K562 (cell line): Measurements from ENCODE around the gene SIRT7. TPM values are rescaled to one million over a fixed set of nuclear protein-coding genes. Genes with fewer than 3 reads are reported as not detected.

Experiments
- BRCA1 ChIP-seq, 2 experiments: fragments of 450-650 bp in 1 of 2; sonication (generic) in 1 of 2; formaldehyde crosslinking in 1 of 2; IDR thresholded peaks; 2 replicates each; pipeline versions ENCODE4 v1.5.0 to v1.6.1; 2017 to 2020; ENCODE audit warnings: mild to moderate bottlenecking in 1 of 2, missing genetic modification reagents in 1 of 2
- HMG20A ChIP-seq: fragments of 450-650 bp; formaldehyde crosslinking; conservative IDR thresholded peaks from 2 replicates; pipeline ENCODE4 v1.4.0; 2020; ENCODE audit warnings: mild to moderate bottlenecking, mixed read lengths
- MCM2 ChIP-seq: fragments of 450-650 bp; IDR thresholded peaks from 2 replicates; pipeline ENCODE4 v1.6.1; 2017; ENCODE audit warnings: low read depth, mild to moderate bottlenecking
- MITF ChIP-seq: IDR thresholded peaks from 2 replicates; pipeline ENCODE4 v1.6.1; 2014; ENCODE audit warnings: antibody characterized with exemption
- MNT ChIP-seq, 2 experiments: fragments of 450-650 bp; conservative IDR thresholded peaks; 2 replicates each; pipeline ENCODE4 v1.6.1; 2017; ENCODE audit warnings: mild to moderate bottlenecking in 2 of 2, moderate library complexity in 2 of 2
- NCOA1 ChIP-seq: fragments of 450-650 bp; IDR thresholded peaks from 2 replicates; pipeline ENCODE4 v1.6.1; 2016; ENCODE audit warnings: low read depth
- RCOR1 ChIP-seq, 2 experiments: IDR thresholded peaks; 2 replicates each; pipeline ENCODE4 v1.6.1; 2012; ENCODE audit warnings: low read depth in 2 of 2, low read length in 2 of 2, borderline replicate concordance in 1 of 2, improper control_type of control experiment in 1 of 2
- ZBTB11 ChIP-seq, 3 experiments: fragments of 200-800 bp in 1 of 3; fragments of 250-450 bp in 1 of 3; fragments of 450-650 bp in 1 of 3; sonication (Bioruptor Pico) in 1 of 3; sonication (Bioruptor generic) in 1 of 3; formaldehyde crosslinking in 1 of 3; IDR thresholded peaks; 2 replicates each; pipeline versions ENCODE4 v1.6.1 to v1.8.0; 2016 to 2022; ENCODE audit warnings: mild to moderate bottlenecking in 2 of 3, missing genetic modification characterization in 2 of 3, missing compliant biosample characterization in 1 of 3, moderate library complexity in 1 of 3
- ZBTB7A ChIP-seq: IDR thresholded peaks from 2 replicates; pipeline ENCODE4 v1.6.1; 2011; ENCODE audit warnings: low read depth, mild to moderate bottlenecking, low read length, moderate library complexity, borderline replicate concordance; ENCODE audit not compliant: control insufficient read depth
- ZEB2 ChIP-seq: fragments of 450-650 bp; IDR thresholded peaks from 2 replicates; pipeline ENCODE4 v1.6.1; 2016
- ZMIZ1 ChIP-seq, 2 experiments: fragments of 150-350 bp in 1 of 2; IDR thresholded peaks; 2 replicates each; pipeline ENCODE4 v1.6.1; 2012 to 2016; ENCODE audit warnings: low read depth in 2 of 2, low read length in 2 of 2, mild to moderate bottlenecking in 1 of 2, moderate library complexity in 1 of 2
- ZNF143 ChIP-seq: sonication (generic); formaldehyde crosslinking; IDR thresholded peaks from 2 replicates; pipeline ENCODE4 v1.9.0; 2022; ENCODE audit warnings: mild to moderate bottlenecking, missing genetic modification reagents
- ZNF507 ChIP-seq: conservative IDR thresholded peaks from 2 replicates; pipeline ENCODE4 v1.6.1; 2017; ENCODE audit warnings: missing genetic modification characterization, missing compliant biosample characterization
- polyA plus RNA-seq, 8 experiments: library from polyadenylated mRNA; depleted of rRNA in 4 of 8; stranded (reverse) in 5 of 8; unstranded in 3 of 8; fragments of >200 nt; fragmentation: Nextera tagmentation in 2 of 8; fragmentation: Illumina TruSeq in 1 of 8; extraction: Ambion mirVana in 2 of 8; extraction: Trizol in 1 of 8; gene quantifications; 2 replicates each; pipeline versions ENCODE4 v1.2.1 to v1.2.3, GENCODE V29; 2011 to 2014; ENCODE audit warnings: inconsistent platforms in 1 of 8, missing spikeins in 1 of 8
- total RNA-seq, 7 experiments: library from RNA; depleted of rRNA in 6 of 7; stranded (reverse); fragments of >200 nt in 6 of 7; fragmentation: Illumina TruSeq in 2 of 7; extraction: Trizol in 2 of 7; gene quantifications; 2 replicates each; pipeline versions ENCODE4 v1.2.1 to v1.2.3, GENCODE V29; 2011 to 2021; ENCODE audit warnings: low replicate concordance in 1 of 7

Gene SIRT7
- total and polyA plus RNA-seq, 9 of the 15 experiments (the other 6 are each of a cell fraction or from before 2014, with no cell fraction given) = 1.6 to 54.8 (median 20.3) TPM

- TF ChIP-seq ZBTB11 (CRISPR knock-in tag; IDR thresholded peaks at IDR 0.05) (0 out of 6 replicates have a peak, but pooled peaks of 1 of the 3 experiments have one; percentile 13), ZNF507 (tag) (no peak), ZEB2 (no peak), ZNF143 (CRISPR knock-in tag) (0 out of 2 replicates have a peak, but pooled peaks have one; percentile 48), MITF (no peak), ZMIZ1 (IDR thresholded peaks at IDR 0.05; ENCODE audit: low read depth in 2 of 2, low read length in 2 of 2) (0 out of 4 replicates have a peak, but pooled peaks of 1 of the 2 experiments have one; percentile 6), RCOR1 (IDR thresholded peaks at IDR 0.05; ENCODE audit: borderline replicate concordance in 1 of 2, low read depth in 2 of 2, low read length in 2 of 2) (no peak), NCOA1 (no peak), ZBTB7A (0 out of 2 replicates have a peak, but pooled peaks have one; percentile 83), BRCA1 (IDR thresholded peaks at IDR 0.05) (no peak), BRCA1 (CRISPR knock-in tag; IDR thresholded peaks at IDR 0.05) (0 out of 2 replicates have a peak, but pooled peaks have one; percentile 38), MCM2 (no peak), HMG20A (CRISPR knock-in tag) (no peak), MNT (conservative IDR thresholded peaks at IDR 0.05) (peak in 1 of 2 experiments; percentile 46; a peak in 1 of 4 replicates)
Observed at GRCh38 chr17:81867991-81868673, 49.8 kb downstream of the SIRT7 start (continued).
